WTC11 (cell line): ENCODE data around the gene SEZ6. TPM values are rescaled to one million over a fixed set of nuclear protein-coding genes. Genes with fewer than 3 reads are reported as not detected.
A peak's percentile ranks its signal among the peaks of the same experiment; 100 is the strongest.

Experiments
- CTCF ChIP-seq: fragments of 200-600 bp; IDR thresholded peaks from 2 replicates; pipeline ENCODE4 v1.8.0; 2022; ENCODE audit warnings: antibody characterized with exemption
- ETV6 ChIP-seq: sonication (generic); formaldehyde crosslinking; IDR thresholded peaks from 2 replicates; pipeline ENCODE4 v1.8.1; 2022; ENCODE audit warnings: mild to moderate bottlenecking, missing genetic modification reagents
- FOXK1 ChIP-seq: sonication (generic); formaldehyde crosslinking; IDR thresholded peaks from 2 replicates; pipeline ENCODE4 v1.8.0; 2022; ENCODE audit warnings: mild to moderate bottlenecking, moderate library complexity, missing genetic modification reagents
- FOXP1 ChIP-seq: sonication (generic); formaldehyde crosslinking; IDR thresholded peaks from 2 replicates; pipeline ENCODE4 v1.8.0; 2022; ENCODE audit warnings: missing genetic modification reagents, mild to moderate bottlenecking, moderate library complexity, borderline replicate concordance
- FOXP4 ChIP-seq: sonication (generic); formaldehyde crosslinking; IDR thresholded peaks from 2 replicates; pipeline ENCODE4 v1.8.0; 2022; ENCODE audit warnings: mild to moderate bottlenecking, missing genetic modification reagents
- GABPB1 ChIP-seq: sonication (generic); formaldehyde crosslinking; IDR thresholded peaks from 2 replicates; pipeline ENCODE4 v1.8.1; 2023; ENCODE audit warnings: mild to moderate bottlenecking, missing genetic modification reagents
- KAT7 ChIP-seq: sonication (generic); formaldehyde crosslinking; IDR thresholded peaks from 2 replicates; pipeline ENCODE4 v1.8.1; 2023; ENCODE audit warnings: missing genetic modification reagents, mild to moderate bottlenecking, borderline replicate concordance
- NFYB ChIP-seq: sonication (generic); formaldehyde crosslinking; conservative IDR thresholded peaks from 2 replicates; pipeline ENCODE4 v1.8.0; 2022; ENCODE audit warnings: low read depth, missing genetic modification reagents
- NR3C1 ChIP-seq: sonication (generic); formaldehyde crosslinking; conservative IDR thresholded peaks from 2 replicates; pipeline ENCODE4 v1.8.1; 2023; ENCODE audit warnings: low read depth, mild to moderate bottlenecking, missing genetic modification reagents
- SOX15 ChIP-seq: fragments of 250-450 bp; sonication (Bioruptor Pico); IDR thresholded peaks from 2 replicates; pipeline ENCODE4 v1.9.0; 2021; ENCODE audit warnings: mild to moderate bottlenecking
- SP1 ChIP-seq: sonication (generic); formaldehyde crosslinking; conservative IDR thresholded peaks from 2 replicates; pipeline ENCODE4 v1.8.1; 2022; ENCODE audit warnings: missing genetic modification reagents
- ZMAT4 ChIP-seq: fragments of 250-450 bp; sonication (Bioruptor Pico); IDR thresholded peaks from 2 replicates; pipeline ENCODE4 v1.9.0; 2021; ENCODE audit warnings: mild to moderate bottlenecking
- ZNF219 ChIP-seq: sonication (generic); formaldehyde crosslinking; IDR thresholded peaks from 2 replicates; pipeline ENCODE4 v1.8.0; 2023; ENCODE audit warnings: missing genetic modification reagents, mild to moderate bottlenecking, borderline replicate concordance
- ZNF232 ChIP-seq: sonication (generic); formaldehyde crosslinking; IDR thresholded peaks from 2 replicates; pipeline ENCODE4 v1.8.0; 2022; ENCODE audit warnings: mild to moderate bottlenecking, missing genetic modification reagents
- ZSCAN18 ChIP-seq: fragments of 250-450 bp; sonication (Bioruptor Pico); IDR thresholded peaks from 2 replicates; pipeline ENCODE4 v2.1.2; 2022; ENCODE audit warnings: mild to moderate bottlenecking, moderate library complexity
- total RNA-seq: library from RNA; stranded (reverse); gene quantifications from 3 replicates; pipeline ENCODE4 v1.2.3, GENCODE V29; 2021
- TF ChIP-seq, protein P1 (sequence below): sonication (generic); formaldehyde crosslinking; IDR thresholded peaks from 2 replicates; pipeline ENCODE4 v1.8.0; 2023; ENCODE audit warnings: missing genetic modification reagents, mild to moderate bottlenecking, borderline replicate concordance
- TF ChIP-seq, protein P2 (sequence below): sonication (generic); formaldehyde crosslinking; IDR thresholded peaks from 2 replicates; pipeline ENCODE4 v1.8.0; 2022; ENCODE audit warnings: mild to moderate bottlenecking, missing genetic modification reagents
- TF ChIP-seq, protein P3 (sequence below): sonication (generic); formaldehyde crosslinking; IDR thresholded peaks from 2 replicates; pipeline ENCODE4 v1.8.1; 2023; ENCODE audit warnings: mild to moderate bottlenecking, missing genetic modification reagents
- TF ChIP-seq, protein P4 (sequence below): sonication (generic); formaldehyde crosslinking; IDR thresholded peaks from 2 replicates; pipeline ENCODE4 v1.8.1; 2022; ENCODE audit warnings: mild to moderate bottlenecking, missing genetic modification reagents, moderate library complexity, borderline replicate concordance
- TF ChIP-seq, protein P5 (sequence below): sonication (generic); formaldehyde crosslinking; conservative IDR thresholded peaks from 2 replicates; pipeline ENCODE4 v1.8.1; 2023; ENCODE audit warnings: mild to moderate bottlenecking, low read depth, missing genetic modification reagents, moderate library complexity

The SEZ6 gene
- total RNA-seq, 1 experiment from 2014 or later: 3.0 TPM

GRCh38 chr17:29019475-29020181 is 13.8 kb upstream of the SEZ6 start (continued):
- TF ChIP-seq NR3C1 (CRISPR knock-in tag): no peak
- no peak; the same call in 1 of the 2 replicates for TF ChIP-seq FOXP1 (CRISPR knock-in tag)
- TF ChIP-seq SP1: peak; percentile 45
- TF ChIP-seq ZNF232: no peak
- TF ChIP-seq CTCF: no peak
- TF ChIP-seq, protein P1, sequence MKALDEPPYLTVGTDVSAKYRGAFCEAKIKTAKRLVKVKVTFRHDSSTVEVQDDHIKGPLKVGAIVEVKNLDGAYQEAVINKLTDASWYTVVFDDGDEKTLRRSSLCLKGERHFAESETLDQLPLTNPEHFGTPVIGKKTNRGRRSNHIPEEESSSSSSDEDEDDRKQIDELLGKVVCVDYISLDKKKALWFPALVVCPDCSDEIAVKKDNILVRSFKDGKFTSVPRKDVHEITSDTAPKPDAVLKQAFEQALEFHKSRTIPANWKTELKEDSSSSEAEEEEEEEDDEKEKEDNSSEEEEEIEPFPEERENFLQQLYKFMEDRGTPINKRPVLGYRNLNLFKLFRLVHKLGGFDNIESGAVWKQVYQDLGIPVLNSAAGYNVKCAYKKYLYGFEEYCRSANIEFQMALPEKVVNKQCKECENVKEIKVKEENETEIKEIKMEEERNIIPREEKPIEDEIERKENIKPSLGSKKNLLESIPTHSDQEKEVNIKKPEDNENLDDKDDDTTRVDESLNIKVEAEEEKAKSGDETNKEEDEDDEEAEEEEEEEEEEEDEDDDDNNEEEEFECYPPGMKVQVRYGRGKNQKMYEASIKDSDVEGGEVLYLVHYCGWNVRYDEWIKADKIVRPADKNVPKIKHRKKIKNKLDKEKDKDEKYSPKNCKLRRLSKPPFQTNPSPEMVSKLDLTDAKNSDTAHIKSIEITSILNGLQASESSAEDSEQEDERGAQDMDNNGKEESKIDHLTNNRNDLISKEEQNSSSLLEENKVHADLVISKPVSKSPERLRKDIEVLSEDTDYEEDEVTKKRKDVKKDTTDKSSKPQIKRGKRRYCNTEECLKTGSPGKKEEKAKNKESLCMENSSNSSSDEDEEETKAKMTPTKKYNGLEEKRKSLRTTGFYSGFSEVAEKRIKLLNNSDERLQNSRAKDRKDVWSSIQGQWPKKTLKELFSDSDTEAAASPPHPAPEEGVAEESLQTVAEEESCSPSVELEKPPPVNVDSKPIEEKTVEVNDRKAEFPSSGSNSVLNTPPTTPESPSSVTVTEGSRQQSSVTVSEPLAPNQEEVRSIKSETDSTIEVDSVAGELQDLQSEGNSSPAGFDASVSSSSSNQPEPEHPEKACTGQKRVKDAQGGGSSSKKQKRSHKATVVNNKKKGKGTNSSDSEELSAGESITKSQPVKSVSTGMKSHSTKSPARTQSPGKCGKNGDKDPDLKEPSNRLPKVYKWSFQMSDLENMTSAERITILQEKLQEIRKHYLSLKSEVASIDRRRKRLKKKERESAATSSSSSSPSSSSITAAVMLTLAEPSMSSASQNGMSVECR (CRISPR knock-in tag): no peak; the same call in 1 of the 2 replicates
- TF ChIP-seq, protein P2, sequence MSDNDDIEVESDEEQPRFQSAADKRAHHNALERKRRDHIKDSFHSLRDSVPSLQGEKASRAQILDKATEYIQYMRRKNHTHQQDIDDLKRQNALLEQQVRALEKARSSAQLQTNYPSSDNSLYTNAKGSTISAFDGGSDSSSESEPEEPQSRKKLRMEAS (CRISPR knock-in tag): peak; percentile 88
- TF ChIP-seq, protein P3, sequence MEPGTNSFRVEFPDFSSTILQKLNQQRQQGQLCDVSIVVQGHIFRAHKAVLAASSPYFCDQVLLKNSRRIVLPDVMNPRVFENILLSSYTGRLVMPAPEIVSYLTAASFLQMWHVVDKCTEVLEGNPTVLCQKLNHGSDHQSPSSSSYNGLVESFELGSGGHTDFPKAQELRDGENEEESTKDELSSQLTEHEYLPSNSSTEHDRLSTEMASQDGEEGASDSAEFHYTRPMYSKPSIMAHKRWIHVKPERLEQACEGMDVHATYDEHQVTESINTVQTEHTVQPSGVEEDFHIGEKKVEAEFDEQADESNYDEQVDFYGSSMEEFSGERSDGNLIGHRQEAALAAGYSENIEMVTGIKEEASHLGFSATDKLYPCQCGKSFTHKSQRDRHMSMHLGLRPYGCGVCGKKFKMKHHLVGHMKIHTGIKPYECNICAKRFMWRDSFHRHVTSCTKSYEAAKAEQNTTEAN: peak; percentile 38; the same call in 1 of the 2 replicates
- peak; percentile 72; the same call in 1 of the 2 replicates for TF ChIP-seq ZNF219 (CRISPR knock-in tag)
- TF ChIP-seq KAT7 (CRISPR knock-in tag): no peak
- TF ChIP-seq ETV6 (CRISPR knock-in tag): no peak
- TF ChIP-seq SOX15 (CRISPR knock-in tag): no peak
- TF ChIP-seq, protein P4, sequence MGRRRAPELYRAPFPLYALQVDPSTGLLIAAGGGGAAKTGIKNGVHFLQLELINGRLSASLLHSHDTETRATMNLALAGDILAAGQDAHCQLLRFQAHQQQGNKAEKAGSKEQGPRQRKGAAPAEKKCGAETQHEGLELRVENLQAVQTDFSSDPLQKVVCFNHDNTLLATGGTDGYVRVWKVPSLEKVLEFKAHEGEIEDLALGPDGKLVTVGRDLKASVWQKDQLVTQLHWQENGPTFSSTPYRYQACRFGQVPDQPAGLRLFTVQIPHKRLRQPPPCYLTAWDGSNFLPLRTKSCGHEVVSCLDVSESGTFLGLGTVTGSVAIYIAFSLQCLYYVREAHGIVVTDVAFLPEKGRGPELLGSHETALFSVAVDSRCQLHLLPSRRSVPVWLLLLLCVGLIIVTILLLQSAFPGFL (CRISPR knock-in tag): no peak
- TF ChIP-seq NFYB (CRISPR knock-in tag): no peak
- no peak for TF ChIP-seq GABPB1 (CRISPR knock-in tag)
- TF ChIP-seq, protein P5, sequence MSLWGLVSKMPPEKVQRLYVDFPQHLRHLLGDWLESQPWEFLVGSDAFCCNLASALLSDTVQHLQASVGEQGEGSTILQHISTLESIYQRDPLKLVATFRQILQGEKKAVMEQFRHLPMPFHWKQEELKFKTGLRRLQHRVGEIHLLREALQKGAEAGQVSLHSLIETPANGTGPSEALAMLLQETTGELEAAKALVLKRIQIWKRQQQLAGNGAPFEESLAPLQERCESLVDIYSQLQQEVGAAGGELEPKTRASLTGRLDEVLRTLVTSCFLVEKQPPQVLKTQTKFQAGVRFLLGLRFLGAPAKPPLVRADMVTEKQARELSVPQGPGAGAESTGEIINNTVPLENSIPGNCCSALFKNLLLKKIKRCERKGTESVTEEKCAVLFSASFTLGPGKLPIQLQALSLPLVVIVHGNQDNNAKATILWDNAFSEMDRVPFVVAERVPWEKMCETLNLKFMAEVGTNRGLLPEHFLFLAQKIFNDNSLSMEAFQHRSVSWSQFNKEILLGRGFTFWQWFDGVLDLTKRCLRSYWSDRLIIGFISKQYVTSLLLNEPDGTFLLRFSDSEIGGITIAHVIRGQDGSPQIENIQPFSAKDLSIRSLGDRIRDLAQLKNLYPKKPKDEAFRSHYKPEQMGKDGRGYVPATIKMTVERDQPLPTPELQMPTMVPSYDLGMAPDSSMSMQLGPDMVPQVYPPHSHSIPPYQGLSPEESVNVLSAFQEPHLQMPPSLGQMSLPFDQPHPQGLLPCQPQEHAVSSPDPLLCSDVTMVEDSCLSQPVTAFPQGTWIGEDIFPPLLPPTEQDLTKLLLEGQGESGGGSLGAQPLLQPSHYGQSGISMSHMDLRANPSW (CRISPR knock-in tag): no peak
- no peak for TF ChIP-seq FOXK1 (CRISPR knock-in tag)
- TF ChIP-seq ZSCAN18 (CRISPR knock-in tag): no peak
- 0 out of 2 replicates have a peak, but pooled peaks have one; percentile 14 for TF ChIP-seq FOXP4
- TF ChIP-seq ZMAT4 (CRISPR knock-in tag): no peak
